Heart right ventricle (tissue), 16 donors: ENCODE data around the gene KREMEN2. TPM values are rescaled to one million over a fixed set of nuclear protein-coding genes. Genes with fewer than 3 reads are reported as not detected.

Experiments used
- ATAC-seq, 8 donors: fragments of 200-7000 bp; cut with Tn5 transposase; one replicate each; pipeline ENCODE4 v1.9.1; 2020; ENCODE audit warnings: mild to moderate bottlenecking in 8 of 8, moderate library complexity in 8 of 8, moderate number of reproducible peaks in 1 of 8
- DNase-seq, 2 donors: peaks; one replicate each; pipeline ENCODE4 v3.0.0-alpha.2; 2020
- H3K27ac ChIP-seq, 10 donors: fragments of 200-600 bp; sonication (generic) in 2 of 10; one replicate each; pipeline versions ENCODE4 v1.5.0 to v1.8.0; 2020 to 2022; ENCODE audit warnings: mild to moderate bottlenecking in 3 of 10
- H3K27me3 ChIP-seq, 7 donors: fragments of 200-600 bp; one replicate each; pipeline ENCODE4 v1.8.0; 2021 to 2022; ENCODE audit warnings: mild to moderate bottlenecking in 2 of 7
- H3K36me3 ChIP-seq, 9 donors: fragments of 200-600 bp; sonication (generic) in 1 of 9; one replicate each; pipeline versions ENCODE4 v1.5.0 to v1.8.0; 2020 to 2022; ENCODE audit warnings: mild to moderate bottlenecking in 2 of 9
- H3K4me1 ChIP-seq, 9 donors: fragments of 200-600 bp; sonication (generic) in 1 of 9; one replicate each; pipeline versions ENCODE4 v1.5.0 to v1.8.0; 2020 to 2022; ENCODE audit warnings: mild to moderate bottlenecking in 4 of 9
- H3K4me3 ChIP-seq, 10 donors: fragments of 200-600 bp; sonication (generic) in 2 of 10; one replicate each; pipeline versions ENCODE4 v1.5.0 to v1.8.0; 2020 to 2022; ENCODE audit warnings: mild to moderate bottlenecking in 7 of 10, moderate library complexity in 2 of 10
- H3K9me3 ChIP-seq, 11 donors: fragments of 200-600 bp in 10 of 11; sonication (generic) in 2 of 11; one replicate each; pipeline versions ENCODE4 v1.5.0 to v1.8.0; 2013 to 2022; ENCODE audit warnings: mild to moderate bottlenecking in 2 of 11, control low read depth in 1 of 11, moderate library complexity in 1 of 11
- CTCF ChIP-seq, 9 donors: fragments of 200-600 bp; sonication (generic) in 2 of 9; IDR thresholded peaks; one replicate each; pipeline versions ENCODE4 v1.5.0 to v1.8.0; 2021 to 2022; ENCODE audit warnings: antibody characterized with exemption in 9 of 9, mild to moderate bottlenecking in 5 of 9, moderate library complexity in 1 of 9
- WGBS, 2 donors: extraction: QIAGEN DNeasy Blood & Tissue Kit; methylation state at CpG; one replicate each; pipeline ENCODE4 v1.1.7; 2013; ENCODE audit warnings: inconsistent platforms in 1 of 2; 5-methylcytosine and 5-hydroxymethylcytosine counted together
- intact Hi-C, 10 donors: fragments of 100-400 bp; cut with DNase I; formaldehyde crosslinking; loops; one replicate each; pipeline versions ENCODE4 v1.11.1 to v1.14.2; 2022
- polyA plus RNA-seq, 2 donors: library from polyadenylated mRNA; stranded (reverse); fragments of 200-250 nt; gene quantifications; one replicate each; pipeline ENCODE4 v1.2.3, GENCODE V29; 2013
- total RNA-seq, 10 donors: library from RNA; stranded (reverse); fragmentation: NEBNext Ultra II Directional in 3 of 10; extraction: Animal tissue kit (Norgen Biotek cat#: 25700) in 3 of 10; gene quantifications; one replicate each; pipeline versions ENCODE4 v1.2.1 to v1.2.4, GENCODE V29; 2021 to 2023
- donor health status: Arrhythmogenic right ventricular cardiomyopathy.
- donor health status: ischemic (EF 13 %, LVEDD 7.1; RV severe dilation, severe dysfunction).
- donor health status: healthy with polysubstance abuse.
- donor health status: DM: no; HTN: yes; CAD: no.
- donor health status: DM: no; HTN: no; CAD: no.
- donor health status: ischemic (EF 25% LVEDD 6.9; RV normal size, moderate dysfunction).
- donor health status: ischemic (EF 25% LVEDD 5.7; RV mildly dilated, moderate dysfunction).
- donor health status: healthy.
- donor health status: DM: yes; HTN: yes; CAD: no.
- donor health status: Ischemic cardiomyopathy.
- donor health status: ischemic (EF 35%, LVEDD 5.7; RV mildly dilated, moderate dysfunction).
- donor health status: nonischemic (EF 11% LVEDD 7.7; RV severe dilation, severe dysfunction).
- donor health status: DM: yes; HTN: yes; CAD: no.
- donor health status: PGD.
- donor health status: ischemic (EF 29% LVEDD 5.4; RV normal size, mild dysfunction).
- donor health status: nonischemic (EF 23%, LVEDD 6.1; RV moderate dilation, normal function).

The KREMEN2 gene
- total and polyA plus RNA-seq, 12 donors: not detected

- intact Hi-C loops: no loop called here
- WGBS, 2 donors: 77 to 80% methylated on average over 15 of the region's 15 CpGs
- H3K4me1 ChIP-seq: peaks cover 0 to 43% (median 29%) of the 10 kb centered on the region in 9 donors
- H3K27me3 ChIP-seq: peaks cover 8 to 18% (median 12%) of the 10 kb centered on the region in 7 donors
- no peak overlapping the region for H3K4me3 ChIP-seq
- ATAC-seq: no peak
- H3K36me3 ChIP-seq: peaks cover 0 to 26% (median 0%) of the 10 kb centered on the region in 9 donors
- no peak for TF ChIP-seq CTCF (IDR thresholded peaks at IDR 0.05)
- no peak overlapping the region for H3K27ac ChIP-seq
- H3K9me3 ChIP-seq: no peaks in the 10 kb centered on the region
- no peak for DNase-seq
Observed at GRCh38 chr16:2971985-2972784, 8.1 kb downstream of the KREMEN2 start.

GRCh38 chr16:2973093-2973492 is 9.0 kb downstream of the KREMEN2 start:
- intact Hi-C loops: no loop called here
- Histone ChIP-seq H3K4me1 (peaks cover 0 to 38% (median 24%) of the 10 kb centered on the region in 9 donors), H3K36me3 (peaks cover 0 to 26% (median 0%) of the 10 kb centered on the region in 9 donors), H3K27ac (no peak overlapping the region), H3K9me3 (no peaks in the 10 kb centered on the region), H3K4me3 (no peak overlapping the region), H3K27me3 (peaks cover 0 to 9% (median 2%) of the 10 kb centered on the region in 7 donors)
- WGBS, 2 donors: 63 to 74% methylated on average over 5 of the region's 5 CpGs
- no peak for TF ChIP-seq CTCF (IDR thresholded peaks at IDR 0.05)
- no peak for ATAC-seq
- DNase-seq: no peak

- H3K4me3 ChIP-seq: no peak overlapping the region
- DNase-seq (no peak), ATAC-seq (no peak)
- 88 to 92% methylated on average over 16 to 17 of the region's 17 CpGs for WGBS, 2 donors
- H3K9me3 ChIP-seq: no peaks in the 10 kb centered on the region
- no peak for TF ChIP-seq CTCF (IDR thresholded peaks at IDR 0.05)
- peaks cover 0 to 31% (median 17%) of the 10 kb centered on the region in 9 donors for H3K4me1 ChIP-seq
- intact Hi-C loops: no loop called here
- H3K27me3 ChIP-seq: peaks cover 0 to 2% (median 0%) of the 10 kb centered on the region in 7 donors
- H3K27ac ChIP-seq: no peak overlapping the region
- H3K36me3 ChIP-seq: peaks cover 0 to 26% (median 0%) of the 10 kb centered on the region in 9 donors
Observed at GRCh38 chr16:2973605-2974318, 9.7 kb downstream of the KREMEN2 start.

- 92 to 95% methylated on average over 15 of the region's 15 CpGs for WGBS, 2 donors
- Histone ChIP-seq H3K27ac (no peak overlapping the region), H3K4me3 (no peak overlapping the region), H3K4me1 (peaks cover 0 to 29% (median 18%) of the 10 kb centered on the region in 9 donors), H3K36me3 (peaks cover 0 to 26% (median 0%) of the 10 kb centered on the region in 9 donors), H3K27me3 (peaks cover 0 to 8% (median 4%) of the 10 kb centered on the region in 7 donors), H3K9me3 (no peaks in the 10 kb centered on the region)
- DNase-seq: no peak
- TF ChIP-seq CTCF (IDR thresholded peaks at IDR 0.05): no peak
- ATAC-seq: no peak
- intact Hi-C loops: no loop called here
Observed at GRCh38 chr16:2974319-2975056, 10.4 kb downstream of the KREMEN2 start.
